Hepatocyte (in vitro differentiated cells): ENCODE data around the gene ANKRD11.

Source experiments
- EZH2 ChIP-seq: fragments of 200-600 bp; sonication (generic); IDR thresholded peaks from 2 replicates; pipeline ENCODE4 v1.6.1; 2016; ENCODE audit warnings: antibody characterized with exemption, mild to moderate bottlenecking, borderline replicate concordance
- TF ChIP-seq, protein P1 (sequence below): fragments of 200-600 bp; sonication (generic); IDR thresholded peaks from 2 replicates; pipeline ENCODE4 v1.5.1; 2016; ENCODE audit warnings: antibody characterized with exemption, mild to moderate bottlenecking; ENCODE audit not compliant: poor library complexity

DNA sequence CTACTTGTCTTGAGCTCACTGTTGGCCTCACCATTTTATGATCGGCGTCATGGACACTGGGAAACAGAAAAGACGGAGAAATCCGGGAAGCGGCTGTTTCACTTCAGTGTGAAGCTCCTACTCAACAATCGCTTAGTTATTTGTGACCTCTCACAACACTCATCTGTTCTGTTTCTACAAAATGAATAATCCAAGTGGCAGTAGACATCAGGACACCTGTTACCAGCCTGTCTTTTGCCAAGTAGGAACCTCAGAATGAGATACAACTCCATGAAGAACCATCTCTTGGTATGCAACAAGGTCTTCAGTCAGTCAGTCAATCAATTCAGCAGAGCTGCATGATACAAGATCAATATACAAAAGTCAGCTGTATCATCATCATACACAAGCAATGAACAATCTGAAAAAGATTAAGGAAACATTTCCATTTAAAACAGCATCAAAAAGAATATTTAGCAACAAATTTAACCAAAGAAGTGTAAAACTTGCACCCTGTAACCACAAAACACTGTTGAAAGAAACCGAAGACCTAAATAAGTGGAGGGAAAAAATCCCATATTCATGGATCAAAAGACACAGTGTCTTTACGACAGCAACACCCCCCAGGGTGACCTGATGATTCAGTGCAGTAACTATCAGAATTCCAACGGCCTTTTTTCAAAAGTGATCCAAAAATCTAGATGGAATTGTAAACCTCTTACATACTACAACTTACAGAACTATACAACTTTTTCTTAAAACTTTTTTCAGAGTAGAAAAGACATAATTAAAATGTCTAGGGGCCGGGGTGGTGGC is 63.4 kb downstream of the ANKRD11 start:
- TF ChIP-seq, protein P1, sequence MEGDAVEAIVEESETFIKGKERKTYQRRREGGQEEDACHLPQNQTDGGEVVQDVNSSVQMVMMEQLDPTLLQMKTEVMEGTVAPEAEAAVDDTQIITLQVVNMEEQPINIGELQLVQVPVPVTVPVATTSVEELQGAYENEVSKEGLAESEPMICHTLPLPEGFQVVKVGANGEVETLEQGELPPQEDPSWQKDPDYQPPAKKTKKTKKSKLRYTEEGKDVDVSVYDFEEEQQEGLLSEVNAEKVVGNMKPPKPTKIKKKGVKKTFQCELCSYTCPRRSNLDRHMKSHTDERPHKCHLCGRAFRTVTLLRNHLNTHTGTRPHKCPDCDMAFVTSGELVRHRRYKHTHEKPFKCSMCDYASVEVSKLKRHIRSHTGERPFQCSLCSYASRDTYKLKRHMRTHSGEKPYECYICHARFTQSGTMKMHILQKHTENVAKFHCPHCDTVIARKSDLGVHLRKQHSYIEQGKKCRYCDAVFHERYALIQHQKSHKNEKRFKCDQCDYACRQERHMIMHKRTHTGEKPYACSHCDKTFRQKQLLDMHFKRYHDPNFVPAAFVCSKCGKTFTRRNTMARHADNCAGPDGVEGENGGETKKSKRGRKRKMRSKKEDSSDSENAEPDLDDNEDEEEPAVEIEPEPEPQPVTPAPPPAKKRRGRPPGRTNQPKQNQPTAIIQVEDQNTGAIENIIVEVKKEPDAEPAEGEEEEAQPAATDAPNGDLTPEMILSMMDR = no peak
- TF ChIP-seq EZH2 = no peak
